Lower leg skin (tissue), 3 donors: ENCODE measurements around the gene CACNA1B.

Experiments
- POLR2A ChIP-seq, 2 donors: fragments of 450-650 bp; IDR thresholded peaks; one replicate each; pipeline ENCODE4 v1.6.1; 2016 to 2017; ENCODE audit warnings: antibody characterized with exemption in 2 of 2, mild to moderate bottlenecking in 1 of 2, moderate library complexity in 1 of 2
- TF ChIP-seq, protein P1 (sequence below), 3 donors: fragments of 450-650 bp; IDR thresholded peaks; one replicate each; pipeline ENCODE4 v1.5.1; 2016; ENCODE audit warnings: antibody characterized with exemption in 3 of 3, mild to moderate bottlenecking in 3 of 3, moderate library complexity in 2 of 3

DNA sequence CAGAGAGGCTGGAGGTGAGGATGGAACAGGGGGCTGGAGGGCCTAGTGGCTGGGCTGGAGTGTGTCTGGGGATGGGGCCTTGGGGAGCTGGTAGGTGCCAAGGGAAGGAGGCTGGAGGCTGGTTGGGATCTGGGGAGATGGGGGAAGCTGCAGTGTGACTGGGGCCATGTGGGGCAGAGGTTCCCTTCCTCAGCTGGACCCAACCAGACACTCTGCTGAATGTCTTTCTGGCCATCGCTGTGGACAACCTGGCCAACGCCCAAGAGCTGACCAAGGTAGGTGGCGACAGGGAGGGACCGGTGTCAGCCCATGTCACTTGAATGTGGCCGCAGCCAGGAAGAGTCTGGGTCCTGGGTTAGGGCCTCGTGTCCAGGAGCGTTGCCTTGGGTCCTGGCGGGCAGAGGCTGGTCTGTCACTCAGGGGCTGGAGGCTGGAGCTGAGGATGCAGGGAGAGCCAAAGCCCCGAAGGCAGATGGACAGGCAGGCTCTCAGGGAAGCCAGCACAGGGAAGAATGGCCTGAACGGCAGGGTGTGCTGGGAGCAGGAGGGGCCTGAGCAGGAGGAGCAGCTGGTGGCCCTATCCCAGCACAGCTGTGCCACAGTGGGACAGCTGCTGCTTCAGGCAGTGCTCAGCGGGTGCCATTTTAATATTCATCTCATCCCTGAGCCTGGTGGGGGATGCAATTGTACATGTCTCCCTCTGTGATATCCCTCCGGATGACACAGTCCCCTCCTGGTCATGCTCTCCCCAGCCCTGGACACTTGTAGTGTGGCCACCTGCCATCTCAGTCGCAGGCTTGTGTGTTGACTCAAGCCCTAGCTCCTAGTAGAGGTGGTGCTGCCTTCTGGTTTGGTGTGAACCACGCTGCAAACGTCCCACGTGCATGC lies 132.5 kb downstream of the CACNA1B start:
- TF ChIP-seq, protein P1, sequence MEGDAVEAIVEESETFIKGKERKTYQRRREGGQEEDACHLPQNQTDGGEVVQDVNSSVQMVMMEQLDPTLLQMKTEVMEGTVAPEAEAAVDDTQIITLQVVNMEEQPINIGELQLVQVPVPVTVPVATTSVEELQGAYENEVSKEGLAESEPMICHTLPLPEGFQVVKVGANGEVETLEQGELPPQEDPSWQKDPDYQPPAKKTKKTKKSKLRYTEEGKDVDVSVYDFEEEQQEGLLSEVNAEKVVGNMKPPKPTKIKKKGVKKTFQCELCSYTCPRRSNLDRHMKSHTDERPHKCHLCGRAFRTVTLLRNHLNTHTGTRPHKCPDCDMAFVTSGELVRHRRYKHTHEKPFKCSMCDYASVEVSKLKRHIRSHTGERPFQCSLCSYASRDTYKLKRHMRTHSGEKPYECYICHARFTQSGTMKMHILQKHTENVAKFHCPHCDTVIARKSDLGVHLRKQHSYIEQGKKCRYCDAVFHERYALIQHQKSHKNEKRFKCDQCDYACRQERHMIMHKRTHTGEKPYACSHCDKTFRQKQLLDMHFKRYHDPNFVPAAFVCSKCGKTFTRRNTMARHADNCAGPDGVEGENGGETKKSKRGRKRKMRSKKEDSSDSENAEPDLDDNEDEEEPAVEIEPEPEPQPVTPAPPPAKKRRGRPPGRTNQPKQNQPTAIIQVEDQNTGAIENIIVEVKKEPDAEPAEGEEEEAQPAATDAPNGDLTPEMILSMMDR (IDR thresholded peaks at IDR 0.05), result no peak
- no peak for TF ChIP-seq POLR2A (IDR thresholded peaks at IDR 0.05)
